COR-L47 (cell line): Measurements from ENCODE around the gene CATSPERE.

Experiments
- DNase-seq: peaks from one replicate; lab custom pipeline; 2025; lab: John Stamatoyannopoulos, UW

Gene CATSPERE

GRCh38 chr1:244461245-244462071, at the start of gene CATSPERE:
Gene CATSPERE (plus strand): TSS chr1:244461273. CDS start chr1:244461430, 157 bp downstream.
- DNase-seq: peak; percentile 88

- no peak for DNase-seq
Measured at GRCh38 chr1:244412176-244412575, 48.9 kb upstream of the CATSPERE start.

GRCh38 chr1:244413736-244414135, 47.3 kb upstream of the CATSPERE start:
- DNase-seq: no peak

- DNase-seq: no peak
Measured at GRCh38 chr1:244414543-244414942, 46.5 kb upstream of the CATSPERE start.

- no peak for DNase-seq
Measured at GRCh38 chr1:244419024-244419423, 42.0 kb upstream of the CATSPERE start.

GRCh38 chr1:244422174-244422573, 38.9 kb upstream of the CATSPERE start:
- DNase-seq: no peak

GRCh38 chr1:244424649-244425334, 36.3 kb upstream of the CATSPERE start:
- DNase-seq: no peak

GRCh38 chr1:244427647-244428046, 33.4 kb upstream of the CATSPERE start:
- DNase-seq: no peak

- DNase-seq: no peak
Measured at GRCh38 chr1:244429818-244430217, 31.3 kb upstream of the CATSPERE start.

GRCh38 chr1:244431166-244431565, 29.9 kb upstream of the CATSPERE start:
- DNase-seq: no peak

- DNase-seq: no peak
Measured at GRCh38 chr1:244435562-244436205, 25.4 kb upstream of the CATSPERE start.

- no peak for DNase-seq
Measured at GRCh38 chr1:244436336-244437085, 24.6 kb upstream of the CATSPERE start.

GRCh38 chr1:244437086-244437468, 24.0 kb upstream of the CATSPERE start:
- DNase-seq: no peak

GRCh38 chr1:244439391-244440032, 21.6 kb upstream of the CATSPERE start:
- DNase-seq: no peak

- DNase-seq: no peak
Measured at GRCh38 chr1:244442850-244443249, 18.2 kb upstream of the CATSPERE start.

- DNase-seq: no peak
Measured at GRCh38 chr1:244444854-244445253, 16.2 kb upstream of the CATSPERE start.

- DNase-seq: no peak
Measured at GRCh38 chr1:244445320-244446181, 15.5 kb upstream of the CATSPERE start.

- DNase-seq: no peak
Measured at GRCh38 chr1:244447024-244447423, 14.0 kb upstream of the CATSPERE start.

GRCh38 chr1:244447552-244447951, 13.5 kb upstream of the CATSPERE start:
- DNase-seq: no peak

GRCh38 chr1:244448279-244449036, 12.6 kb upstream of the CATSPERE start:
- DNase-seq: no peak
